Uterus (tissue), 2 donors: ENCODE data around the gene ATXN7L1.

Experiments used
- CTCF ChIP-seq, 4 experiments: fragments of 200-600 bp in 2 of 4; fragments of 450-650 bp in 2 of 4; sonication (generic) in 2 of 4; IDR thresholded peaks; one replicate each; pipeline ENCODE4 v1.5.1; 2016 to 2019; ENCODE audit warnings: antibody characterized with exemption in 4 of 4, mild to moderate bottlenecking in 2 of 4, moderate library complexity in 1 of 4
- POLR2A ChIP-seq, 2 donors: fragments of 450-650 bp; IDR thresholded peaks; one replicate each; pipeline ENCODE4 v1.6.1; 2016; ENCODE audit warnings: antibody characterized with exemption in 2 of 2, mild to moderate bottlenecking in 1 of 2, moderate library complexity in 1 of 2

GRCh38 chr7:105862770-105863169, 13.6 kb downstream of the ATXN7L1 start:
- TF ChIP-seq CTCF (IDR thresholded peaks at IDR 0.05): no peak
- TF ChIP-seq POLR2A (IDR thresholded peaks at IDR 0.05): no peak
